K562 (cell line): Measurements from ENCODE around the gene PPCDC. TPM values are rescaled to one million over a fixed set of nuclear protein-coding genes. Genes with fewer than 3 reads are reported as not detected.

Experiments used
- ATAC-seq: fragments of 200-7000 bp; cut with Tn5 transposase; 3 replicates; pipeline ENCODE4 v1.9.1; 2020; ENCODE audit warnings: moderate library complexity
- BruUV-seq: library from RNA; stranded (reverse); fragments of 400-500 nt; replicated peaks from 2 replicates; lab custom pipeline; 2021; lab: Mats Ljungman, UMichigan
- CTCF ChIA-PET: fragments of 300-600 bp; formaldehyde crosslinking; extraction: SDS; loops from one replicate; lab custom pipeline; 2021; ENCODE audit warnings: low intra/inter-chr PET ratio; lab: Yijun Ruan, JAX
- POLR2A ChIA-PET: fragments of 300-600, 350-650 bp; sonication (Branson Sonifier 250); formaldehyde crosslinking; extraction: SDS; loops from one replicate; lab custom pipeline; 2021; ENCODE audit warnings: antibody characterized with exemption, inconsistent platforms; lab: Yijun Ruan, JAX
- DNase-seq, 4 experiments: peaks; one replicate each; pipeline versions ENCODE4 v3.0.0 to v3.0.0-alpha.2; 2011 to 2018; ENCODE audit warnings: low spot score in 3 of 4, mixed read lengths in 3 of 4; ENCODE audit errors: extremely low read depth in 1 of 4
- FAIRE-seq: peaks from 2 replicates; lab custom pipeline; 2011; peaks lifted over from hg19 to GRCh38; lab: Jason Lieb, UNC
- H2AFZ ChIP-seq: 2 replicates; pipeline ENCODE4 v1.6.0; 2011; ENCODE audit warnings: low read depth, low read length, control low read depth, inconsistent platforms
- H3K27ac ChIP-seq: fragments of 200-600 bp; 3 replicates; pipeline ENCODE4 v1.8.0; 2011; ENCODE audit warnings: low read depth, mild to moderate bottlenecking, control low read depth, inconsistent platforms, low read length, moderate library complexity, mixed read lengths; ENCODE audit errors: extremely low read depth
- H3K27me3 ChIP-seq, 2 experiments: fragments of 300-600 bp in 1 of 2; 2 replicates in 1 of 2; 3 replicates in 1 of 2; pipeline versions ENCODE4 v1.6.0 to v1.8.0; 2011; ENCODE audit warnings: inconsistent platforms in 2 of 2, low read length in 2 of 2, mild to moderate bottlenecking in 1 of 2, mixed read lengths in 1 of 2, moderate library complexity in 1 of 2; ENCODE audit not compliant: control insufficient read depth in 2 of 2, insufficient read depth in 2 of 2
- H3K36me3 ChIP-seq: fragments of 300-600 bp; 3 replicates; pipeline ENCODE4 v1.8.0; 2011; ENCODE audit warnings: mild to moderate bottlenecking, low read length, inconsistent platforms; ENCODE audit not compliant: control insufficient read depth, insufficient read depth
- H3K4me1 ChIP-seq, 2 experiments: fragments of 200-600 bp in 1 of 2; replicated peaks in 1 of 2; 2 replicates in 1 of 2; 3 replicates in 1 of 2; pipeline versions ENCODE4 v1.5.1 to v1.8.0; 2011; ENCODE audit warnings: inconsistent platforms in 2 of 2, low read length in 2 of 2, mild to moderate bottlenecking in 1 of 2, mixed read lengths in 1 of 2, moderate library complexity in 1 of 2; ENCODE audit not compliant: control insufficient read depth in 2 of 2, insufficient read depth in 2 of 2
- H3K4me2 ChIP-seq: 2 replicates; pipeline ENCODE4 v1.6.1; 2011; ENCODE audit warnings: low read length, control low read depth, inconsistent platforms, mixed read lengths; ENCODE audit not compliant: insufficient read depth
- H3K4me3 ChIP-seq: fragments of 200-600 bp; sonication (generic), shearing (Covaris generic); 2 replicates; pipeline ENCODE4 v1.5.1; 2016; ENCODE audit warnings: control low read depth, inconsistent platforms
- H3K79me2 ChIP-seq: fragments of 200-600 bp; 3 replicates; pipeline ENCODE4 v1.8.0; 2011; ENCODE audit warnings: low read length, inconsistent platforms; ENCODE audit not compliant: control insufficient read depth, insufficient read depth
- H3K9ac ChIP-seq, 2 experiments: 2 replicates each; pipeline versions ENCODE4 v1.6.0 to v1.6.1; 2011; ENCODE audit warnings: low read depth in 2 of 2, low read length in 2 of 2, control low read depth in 1 of 2, inconsistent platforms in 1 of 2, mild to moderate bottlenecking in 1 of 2, mixed read lengths in 1 of 2; ENCODE audit not compliant: insufficient read depth in 1 of 2
- H3K9me1 ChIP-seq: one replicate; pipeline ENCODE4 v1.6.0; 2011; ENCODE audit warnings: inconsistent platforms, mild to moderate bottlenecking, low read length, moderate library complexity; ENCODE audit not compliant: control insufficient read depth, insufficient read depth
- H3K9me3 ChIP-seq: replicated peaks from 2 replicates; pipeline ENCODE4 v1.5.1; 2011; ENCODE audit warnings: low read depth, low read length, inconsistent platforms; ENCODE audit not compliant: control insufficient read depth, insufficient read depth
- H4K20me1 ChIP-seq: replicated peaks from 2 replicates; pipeline ENCODE4 v1.6.1; 2011; ENCODE audit warnings: low read length, inconsistent platforms, mixed read lengths; ENCODE audit not compliant: control insufficient read depth, insufficient read depth
- MITF ChIP-seq: IDR thresholded peaks from 2 replicates; pipeline ENCODE4 v1.6.1; 2014; ENCODE audit warnings: antibody characterized with exemption
- MYC ChIP-seq, 2 experiments: fragments of 250-450 bp in 1 of 2; sonication (Bioruptor Pico) in 1 of 2; IDR thresholded peaks; 2 replicates each; pipeline versions ENCODE4 v1.5.1 to v1.6.1; 2012 to 2021; ENCODE audit warnings: low read depth in 2 of 2, borderline replicate concordance in 1 of 2, improper control_type of control experiment in 1 of 2, low read length in 1 of 2, mild to moderate bottlenecking in 1 of 2, moderate library complexity in 1 of 2
- PHF21A ChIP-seq: fragments of 450-650 bp; IDR thresholded peaks from 2 replicates; pipeline ENCODE4 v1.6.1; 2017; ENCODE audit warnings: low read depth, borderline replicate concordance
- POLR3G ChIP-seq: IDR thresholded peaks from 2 replicates; pipeline ENCODE4 v1.6.1; 2011; ENCODE audit not compliant: insufficient read length, insufficient replicate concordance; ENCODE audit errors: extremely low read depth
- USF2 ChIP-seq: sonication (generic); formaldehyde crosslinking; IDR thresholded peaks from 2 replicates; pipeline ENCODE4 v1.5.0; 2020; ENCODE audit warnings: missing genetic modification reagents
- ZNF217 ChIP-seq: sonication (generic); formaldehyde crosslinking; IDR thresholded peaks from 2 replicates; pipeline ENCODE4 v1.8.0; 2022; ENCODE audit warnings: mild to moderate bottlenecking, missing genetic modification reagents
- WGBS: fragments of 100-300 bp; shearing (Covaris generic); methylation state at CpG from one replicate; pipeline ENCODE4 v1.1.6; 2016; ENCODE audit warnings: low coverage, mixed read lengths; ENCODE audit not compliant: insufficient coverage; ENCODE audit errors: missing lambda C conversion rate; 5-methylcytosine and 5-hydroxymethylcytosine counted together
- in situ Hi-C: fragments of 300-500 bp; cut with MboI; formaldehyde crosslinking; loops from 4 replicates; pipeline ENCODE4 v1.15.0; 2018; ENCODE audit warnings: inconsistent platforms, mixed read lengths
- intact Hi-C: fragments of 100-400 bp; cut with micrococcal nuclease; formaldehyde crosslinking; loops from 2 replicates; pipeline ENCODE4 v1.14.2; 2022
- polyA plus RNA-seq, 8 experiments: library from polyadenylated mRNA; depleted of rRNA in 4 of 8; stranded (reverse) in 5 of 8; unstranded in 3 of 8; fragments of >200 nt; fragmentation: Nextera tagmentation in 2 of 8; fragmentation: Illumina TruSeq in 1 of 8; extraction: Ambion mirVana in 2 of 8; extraction: Trizol in 1 of 8; gene quantifications; 2 replicates each; pipeline versions ENCODE4 v1.2.1 to v1.2.3, GENCODE V29; 2011 to 2014; ENCODE audit warnings: inconsistent platforms in 1 of 8, missing spikeins in 1 of 8
- total RNA-seq, 7 experiments: library from RNA; depleted of rRNA in 6 of 7; stranded (reverse); fragments of >200 nt in 6 of 7; fragmentation: Illumina TruSeq in 2 of 7; extraction: Trizol in 2 of 7; gene quantifications; 2 replicates each; pipeline versions ENCODE4 v1.2.1 to v1.2.3, GENCODE V29; 2011 to 2021; ENCODE audit warnings: low replicate concordance in 1 of 7

The PPCDC gene
- total and polyA plus RNA-seq, 9 of the 15 experiments (the other 6 are each of a cell fraction or from before 2014, with no cell fraction given): 10.9 to 53.6 (median 16.7) TPM

DNA sequence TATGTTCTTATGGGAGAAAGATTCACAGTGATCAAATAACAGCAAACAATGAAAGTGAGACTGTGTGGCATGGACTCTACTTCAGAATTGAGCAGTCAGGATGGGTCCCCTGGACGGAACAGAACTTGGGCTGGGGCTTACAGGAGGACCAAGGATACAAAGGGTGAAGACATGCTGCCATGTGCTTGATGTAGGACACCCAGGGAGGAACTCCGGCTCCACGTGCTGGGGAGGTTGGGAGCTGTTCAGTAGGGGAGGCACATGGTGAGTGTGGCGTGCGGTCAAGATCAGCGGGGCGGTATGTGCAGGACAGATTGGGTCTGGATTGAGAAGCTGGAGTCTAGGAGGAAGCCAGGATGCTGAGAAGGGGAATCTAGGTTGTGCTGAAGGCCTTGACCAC, 32.6 kb downstream of the PPCDC start:
- intact Hi-C loops: no loop called here
- ChIA-PET POLR2A (no interaction called here), CTCF (no interaction called here)
- H4K20me1 ChIP-seq: no peaks in the 10 kb centered on the region
- peaks cover 0 to 14% of the 10 kb centered on the region in 2 experiments; a peak in 4 of 5 replicates for H3K4me1 ChIP-seq
- no peaks in the 10 kb centered on the region for H3K9me1 ChIP-seq
- ATAC-seq (no peak), DNase-seq (no peak), FAIRE-seq (no peak)
- H3K27me3 ChIP-seq: no peaks in the 10 kb centered on the region
- BruUV-seq: no TSS peak
- H3K79me2 ChIP-seq: no peaks in the 10 kb centered on the region
- 71% methylated on average over 7 of the region's 7 CpGs for WGBS
- no peak overlapping the region for H3K4me2 ChIP-seq
- no peak for TF ChIP-seq PHF21A
- TF ChIP-seq MITF: no peak
- TF ChIP-seq MYC (IDR thresholded peaks at IDR 0.05; ENCODE audit: low read depth, low read length): 0 out of 2 replicates have a peak, but pooled peaks have one; percentile 16
- no peak for TF ChIP-seq MYC (CRISPR knock-in tag; IDR thresholded peaks at IDR 0.05; ENCODE audit: borderline replicate concordance, low read depth)
- TF ChIP-seq POLR3G: no peak
- TF ChIP-seq ZNF217: no peak
- no peak for TF ChIP-seq USF2 (CRISPR knock-in tag)
- no peak overlapping the region for H3K27ac ChIP-seq
- H2AFZ ChIP-seq: no peak overlapping the region
- H3K9me3 ChIP-seq: no peaks in the 10 kb centered on the region
- no peak overlapping the region for H3K4me3 ChIP-seq
- peak overlapping the region in 1 of 2 experiments; percentile 55; a peak in 2 of 4 replicates for H3K9ac ChIP-seq
- H3K36me3 ChIP-seq: no peaks in the 10 kb centered on the region
- in situ Hi-C loops: no loop called here
